Measurements from ENCODE around the gene APOM.

DNA sequence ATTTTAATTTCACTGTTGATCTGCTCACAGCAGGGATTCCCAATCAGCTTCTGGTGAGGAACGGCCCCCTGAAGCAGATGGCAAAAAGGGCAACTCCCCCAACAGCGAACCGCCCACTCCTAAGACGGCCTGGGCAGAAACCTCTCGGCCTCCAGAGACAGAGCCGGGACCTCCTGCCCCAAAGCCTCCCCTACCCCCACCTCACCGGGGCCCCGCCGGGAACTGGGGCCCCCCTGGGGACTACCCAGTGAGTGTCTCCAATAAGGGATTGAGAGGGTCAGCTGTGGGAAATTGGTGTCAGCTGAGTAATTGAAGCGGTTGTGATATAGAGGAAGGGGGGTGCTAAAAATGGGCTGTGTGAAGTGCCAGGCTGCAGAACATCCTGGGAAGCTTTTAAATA is 28.7 kb upstream of the APOM start:
- TF ChIP-seq, protein P1, sequence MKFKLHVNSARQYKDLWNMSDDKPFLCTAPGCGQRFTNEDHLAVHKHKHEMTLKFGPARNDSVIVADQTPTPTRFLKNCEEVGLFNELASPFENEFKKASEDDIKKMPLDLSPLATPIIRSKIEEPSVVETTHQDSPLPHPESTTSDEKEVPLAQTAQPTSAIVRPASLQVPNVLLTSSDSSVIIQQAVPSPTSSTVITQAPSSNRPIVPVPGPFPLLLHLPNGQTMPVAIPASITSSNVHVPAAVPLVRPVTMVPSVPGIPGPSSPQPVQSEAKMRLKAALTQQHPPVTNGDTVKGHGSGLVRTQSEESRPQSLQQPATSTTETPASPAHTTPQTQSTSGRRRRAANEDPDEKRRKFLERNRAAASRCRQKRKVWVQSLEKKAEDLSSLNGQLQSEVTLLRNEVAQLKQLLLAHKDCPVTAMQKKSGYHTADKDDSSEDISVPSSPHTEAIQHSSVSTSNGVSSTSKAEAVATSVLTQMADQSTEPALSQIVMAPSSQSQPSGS (tag by site-specific recombination; IDR thresholded peaks at IDR 0.05; ENCODE audit: low read depth) = no peak
- TF ChIP-seq, protein P2, sequence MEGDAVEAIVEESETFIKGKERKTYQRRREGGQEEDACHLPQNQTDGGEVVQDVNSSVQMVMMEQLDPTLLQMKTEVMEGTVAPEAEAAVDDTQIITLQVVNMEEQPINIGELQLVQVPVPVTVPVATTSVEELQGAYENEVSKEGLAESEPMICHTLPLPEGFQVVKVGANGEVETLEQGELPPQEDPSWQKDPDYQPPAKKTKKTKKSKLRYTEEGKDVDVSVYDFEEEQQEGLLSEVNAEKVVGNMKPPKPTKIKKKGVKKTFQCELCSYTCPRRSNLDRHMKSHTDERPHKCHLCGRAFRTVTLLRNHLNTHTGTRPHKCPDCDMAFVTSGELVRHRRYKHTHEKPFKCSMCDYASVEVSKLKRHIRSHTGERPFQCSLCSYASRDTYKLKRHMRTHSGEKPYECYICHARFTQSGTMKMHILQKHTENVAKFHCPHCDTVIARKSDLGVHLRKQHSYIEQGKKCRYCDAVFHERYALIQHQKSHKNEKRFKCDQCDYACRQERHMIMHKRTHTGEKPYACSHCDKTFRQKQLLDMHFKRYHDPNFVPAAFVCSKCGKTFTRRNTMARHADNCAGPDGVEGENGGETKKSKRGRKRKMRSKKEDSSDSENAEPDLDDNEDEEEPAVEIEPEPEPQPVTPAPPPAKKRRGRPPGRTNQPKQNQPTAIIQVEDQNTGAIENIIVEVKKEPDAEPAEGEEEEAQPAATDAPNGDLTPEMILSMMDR (tag by site-specific recombination; IDR thresholded peaks at IDR 0.05) = no peak
- TF ChIP-seq ZBTB20 (tag by site-specific recombination; IDR thresholded peaks at IDR 0.05) (no peak), ZNF239 (tag by site-specific recombination; IDR thresholded peaks at IDR 0.05) (no peak), BCL11A (tag by site-specific recombination; IDR thresholded peaks at IDR 0.05; ENCODE audit: low read depth) (no peak), MEIS1 (CRISPR knock-in tag; IDR thresholded peaks at IDR 0.05; ENCODE audit: borderline replicate concordance) (no peak), ZNF274 (IDR thresholded peaks at IDR 0.05; ENCODE audit: low read length) (no peak), ZNF274 (tag by site-specific recombination; IDR thresholded peaks at IDR 0.05; ENCODE audit: borderline replicate concordance) (no peak), ZNF677 (tag by site-specific recombination; IDR thresholded peaks at IDR 0.05) (no peak)
- TF ChIP-seq, protein P3, sequence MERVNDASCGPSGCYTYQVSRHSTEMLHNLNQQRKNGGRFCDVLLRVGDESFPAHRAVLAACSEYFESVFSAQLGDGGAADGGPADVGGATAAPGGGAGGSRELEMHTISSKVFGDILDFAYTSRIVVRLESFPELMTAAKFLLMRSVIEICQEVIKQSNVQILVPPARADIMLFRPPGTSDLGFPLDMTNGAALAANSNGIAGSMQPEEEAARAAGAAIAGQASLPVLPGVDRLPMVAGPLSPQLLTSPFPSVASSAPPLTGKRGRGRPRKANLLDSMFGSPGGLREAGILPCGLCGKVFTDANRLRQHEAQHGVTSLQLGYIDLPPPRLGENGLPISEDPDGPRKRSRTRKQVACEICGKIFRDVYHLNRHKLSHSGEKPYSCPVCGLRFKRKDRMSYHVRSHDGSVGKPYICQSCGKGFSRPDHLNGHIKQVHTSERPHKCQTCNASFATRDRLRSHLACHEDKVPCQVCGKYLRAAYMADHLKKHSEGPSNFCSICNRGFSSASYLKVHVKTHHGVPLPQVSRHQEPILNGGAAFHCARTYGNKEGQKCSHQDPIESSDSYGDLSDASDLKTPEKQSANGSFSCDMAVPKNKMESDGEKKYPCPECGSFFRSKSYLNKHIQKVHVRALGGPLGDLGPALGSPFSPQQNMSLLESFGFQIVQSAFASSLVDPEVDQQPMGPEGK (tag by site-specific recombination; IDR thresholded peaks at IDR 0.05) = no peak
- TF ChIP-seq, protein P4, sequence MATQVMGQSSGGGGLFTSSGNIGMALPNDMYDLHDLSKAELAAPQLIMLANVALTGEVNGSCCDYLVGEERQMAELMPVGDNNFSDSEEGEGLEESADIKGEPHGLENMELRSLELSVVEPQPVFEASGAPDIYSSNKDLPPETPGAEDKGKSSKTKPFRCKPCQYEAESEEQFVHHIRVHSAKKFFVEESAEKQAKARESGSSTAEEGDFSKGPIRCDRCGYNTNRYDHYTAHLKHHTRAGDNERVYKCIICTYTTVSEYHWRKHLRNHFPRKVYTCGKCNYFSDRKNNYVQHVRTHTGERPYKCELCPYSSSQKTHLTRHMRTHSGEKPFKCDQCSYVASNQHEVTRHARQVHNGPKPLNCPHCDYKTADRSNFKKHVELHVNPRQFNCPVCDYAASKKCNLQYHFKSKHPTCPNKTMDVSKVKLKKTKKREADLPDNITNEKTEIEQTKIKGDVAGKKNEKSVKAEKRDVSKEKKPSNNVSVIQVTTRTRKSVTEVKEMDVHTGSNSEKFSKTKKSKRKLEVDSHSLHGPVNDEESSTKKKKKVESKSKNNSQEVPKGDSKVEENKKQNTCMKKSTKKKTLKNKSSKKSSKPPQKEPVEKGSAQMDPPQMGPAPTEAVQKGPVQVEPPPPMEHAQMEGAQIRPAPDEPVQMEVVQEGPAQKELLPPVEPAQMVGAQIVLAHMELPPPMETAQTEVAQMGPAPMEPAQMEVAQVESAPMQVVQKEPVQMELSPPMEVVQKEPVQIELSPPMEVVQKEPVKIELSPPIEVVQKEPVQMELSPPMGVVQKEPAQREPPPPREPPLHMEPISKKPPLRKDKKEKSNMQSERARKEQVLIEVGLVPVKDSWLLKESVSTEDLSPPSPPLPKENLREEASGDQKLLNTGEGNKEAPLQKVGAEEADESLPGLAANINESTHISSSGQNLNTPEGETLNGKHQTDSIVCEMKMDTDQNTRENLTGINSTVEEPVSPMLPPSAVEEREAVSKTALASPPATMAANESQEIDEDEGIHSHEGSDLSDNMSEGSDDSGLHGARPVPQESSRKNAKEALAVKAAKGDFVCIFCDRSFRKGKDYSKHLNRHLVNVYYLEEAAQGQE (tag by site-specific recombination; IDR thresholded peaks at IDR 0.05) = no peak
- TF ChIP-seq, protein P5, sequence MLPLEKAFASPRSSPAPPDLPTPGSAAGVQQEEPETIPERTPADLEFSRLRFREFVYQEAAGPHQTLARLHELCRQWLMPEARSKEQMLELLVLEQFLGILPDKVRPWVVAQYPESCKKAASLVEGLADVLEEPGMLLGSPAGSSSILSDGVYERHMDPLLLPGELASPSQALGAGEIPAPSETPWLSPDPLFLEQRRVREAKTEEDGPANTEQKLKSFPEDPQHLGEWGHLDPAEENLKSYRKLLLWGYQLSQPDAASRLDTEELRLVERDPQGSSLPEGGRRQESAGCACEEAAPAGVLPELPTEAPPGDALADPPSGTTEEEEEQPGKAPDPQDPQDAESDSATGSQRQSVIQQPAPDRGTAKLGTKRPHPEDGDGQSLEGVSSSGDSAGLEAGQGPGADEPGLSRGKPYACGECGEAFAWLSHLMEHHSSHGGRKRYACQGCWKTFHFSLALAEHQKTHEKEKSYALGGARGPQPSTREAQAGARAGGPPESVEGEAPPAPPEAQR (tag by site-specific recombination; IDR thresholded peaks at IDR 0.05) = no peak

Measured in HEK293 (cell line).